SU-DHL-6 (cell line): Measurements from ENCODE around the gene PIK3C2G.

Experiments
- H2AFZ ChIP-seq: fragments of 200-600 bp; sonication (generic); 2 replicates; pipeline ENCODE4 v1.6.1; 2014; ENCODE audit warnings: low read depth, mild to moderate bottlenecking, moderate library complexity, mixed read lengths, antibody characterized with exemption, low read length; ENCODE audit not compliant: severe bottlenecking
- H3F3A ChIP-seq: fragments of 200-600 bp; shearing (Covaris generic); 2 replicates; pipeline ENCODE4 v1.6.0; 2016; ENCODE audit warnings: antibody characterized with exemption, mild to moderate bottlenecking; ENCODE audit not compliant: insufficient read depth
- H3K27ac ChIP-seq: fragments of 200-600 bp; sonication (generic); 2 replicates; pipeline ENCODE4 v1.5.1; 2016; ENCODE audit warnings: low read depth, mild to moderate bottlenecking, low read length, moderate library complexity, mixed read lengths
- H3K27me3 ChIP-seq: fragments of 200-600 bp; sonication (generic), shearing (Covaris generic); 2 replicates; pipeline ENCODE4 v1.6.0; 2014; ENCODE audit warnings: mild to moderate bottlenecking, low read length
- H3K36me3 ChIP-seq: fragments of 200-600 bp; sonication (generic); 2 replicates; pipeline ENCODE4 v1.6.1; 2014; ENCODE audit warnings: mild to moderate bottlenecking, low read length, mixed read lengths
- H3K4me2 ChIP-seq: fragments of 300-600, 200-600 bp; shearing (Covaris generic), sonication (generic); 2 replicates; pipeline ENCODE4 v1.6.0; 2014; ENCODE audit warnings: low read length, low read depth, mild to moderate bottlenecking; ENCODE audit not compliant: poor library complexity, severe bottlenecking
- H3K4me3 ChIP-seq: fragments of 200-600 bp; sonication (generic); 2 replicates; pipeline ENCODE4 v1.5.1; 2014; ENCODE audit warnings: antibody characterized with exemption, low read length, mild to moderate bottlenecking, mixed read lengths; ENCODE audit not compliant: insufficient read depth, poor library complexity, severe bottlenecking
- H3K79me2 ChIP-seq: fragments of 200-600 bp; sonication (generic); 2 replicates; pipeline ENCODE4 v1.6.1; 2014; ENCODE audit warnings: mild to moderate bottlenecking, low read length, moderate library complexity; ENCODE audit not compliant: insufficient read depth
- H3K9ac ChIP-seq: fragments of 200-600 bp; sonication (generic); 2 replicates; pipeline ENCODE4 v1.7.0; 2014; ENCODE audit warnings: mild to moderate bottlenecking, low read length
- H3K9me2 ChIP-seq: fragments of 200-600 bp; sonication (generic); replicated peaks from 2 replicates; pipeline ENCODE4 v1.6.1; 2014; ENCODE audit warnings: low read length; ENCODE audit not compliant: insufficient read depth
- H3K9me3 ChIP-seq: fragments of 200-600 bp; sonication (generic); 2 replicates; pipeline ENCODE4 v1.6.1; 2014; ENCODE audit warnings: low read length, mixed read lengths; ENCODE audit not compliant: insufficient read depth
- H4K20me1 ChIP-seq: fragments of 200-600 bp; sonication (generic); 2 replicates; pipeline ENCODE4 v1.6.1; 2014; ENCODE audit warnings: low read depth, mild to moderate bottlenecking, antibody characterized with exemption, low read length, moderate library complexity, mixed read lengths
- CTCF ChIP-seq: fragments of 200-600 bp; sonication (generic); IDR thresholded peaks from one replicate; pipeline ENCODE4 v1.5.1; 2017; ENCODE audit warnings: antibody characterized with exemption, mild to moderate bottlenecking, low read length, moderate library complexity; ENCODE audit not compliant: insufficient read depth, poor library complexity, severe bottlenecking
- EZH2phosphoT487 ChIP-seq: fragments of 200-600 bp; sonication (generic), shearing (Covaris generic); conservative IDR thresholded peaks from 2 replicates; pipeline ENCODE4 v1.6.1; 2018; ENCODE audit warnings: mild to moderate bottlenecking, antibody characterized with exemption, low read length, moderate library complexity, mixed read lengths

Gene PIK3C2G

GRCh38 chr12:18470251-18470650, 208.9 kb downstream of the PIK3C2G start:
- Histone ChIP-seq H3K4me3 (no peak overlapping the region), H2AFZ (no peak overlapping the region), H3K36me3 (no peaks in the 10 kb centered on the region), H4K20me1 (no peaks in the 10 kb centered on the region), H3K79me2 (no peaks in the 10 kb centered on the region), H3F3A (no peaks in the 10 kb centered on the region), H3K9me3 (no peaks in the 10 kb centered on the region), H3K4me2 (no peak overlapping the region), H3K27ac (no peak overlapping the region), H3K27me3 (no peaks in the 10 kb centered on the region), H3K9me2 (no peaks in the 10 kb centered on the region), H3K9ac (no peak overlapping the region)
- TF ChIP-seq CTCF (no peak), EZH2phosphoT487 (no peak)

GRCh38 chr12:18472304-18472703, 211.0 kb downstream of the PIK3C2G start:
- Histone ChIP-seq H3F3A (no peaks in the 10 kb centered on the region), H3K36me3 (no peaks in the 10 kb centered on the region), H2AFZ (no peak overlapping the region), H3K79me2 (no peaks in the 10 kb centered on the region), H3K9ac (no peak overlapping the region), H3K27ac (no peak overlapping the region), H3K27me3 (no peaks in the 10 kb centered on the region), H4K20me1 (no peaks in the 10 kb centered on the region), H3K4me2 (no peak overlapping the region), H3K9me2 (no peaks in the 10 kb centered on the region), H3K9me3 (no peaks in the 10 kb centered on the region), H3K4me3 (no peak overlapping the region)
- no peak for TF ChIP-seq EZH2phosphoT487
- TF ChIP-seq CTCF = no peak

GRCh38 chr12:18472806-18473205, 211.5 kb downstream of the PIK3C2G start:
- Histone ChIP-seq H3K9me2 (no peaks in the 10 kb centered on the region), H3K9me3 (no peaks in the 10 kb centered on the region), H3K4me2 (no peak overlapping the region), H3K27me3 (no peaks in the 10 kb centered on the region), H3K27ac (no peak overlapping the region), H3K9ac (no peak overlapping the region), H3F3A (no peaks in the 10 kb centered on the region), H3K36me3 (no peaks in the 10 kb centered on the region), H2AFZ (no peak overlapping the region), H3K79me2 (no peaks in the 10 kb centered on the region), H3K4me3 (no peak overlapping the region), H4K20me1 (no peaks in the 10 kb centered on the region)
- no peak for TF ChIP-seq EZH2phosphoT487
- TF ChIP-seq CTCF = no peak
